Osteoblast (primary cell): ENCODE measurements around the gene GRAMD1B. TPM values are rescaled to one million over a fixed set of nuclear protein-coding genes. Genes with fewer than 3 reads are reported as not detected.

Source experiments
- DNase-seq: peaks from one replicate; pipeline ENCODE4 v3.0.0; 2011; ENCODE audit warnings: low spot score, mixed read lengths; ENCODE audit not compliant: insufficient read length; ENCODE audit errors: missing footprints
- H2AFZ ChIP-seq: 2 replicates; pipeline ENCODE4 v1.6.0; 2011; ENCODE audit warnings: mild to moderate bottlenecking, low read length
- H3K27ac ChIP-seq: 2 replicates; pipeline ENCODE4 v1.5.1; 2011; ENCODE audit warnings: mild to moderate bottlenecking, low read depth, low read length, moderate library complexity
- H3K27me3 ChIP-seq: 2 replicates; pipeline ENCODE4 v1.6.0; 2012; ENCODE audit warnings: mild to moderate bottlenecking, control low read depth, inconsistent platforms, low read length, moderate library complexity; ENCODE audit not compliant: insufficient read depth
- H3K36me3 ChIP-seq: 2 replicates; pipeline ENCODE4 v1.5.1; 2011; ENCODE audit warnings: mild to moderate bottlenecking, low read length, control low read depth, moderate library complexity; ENCODE audit not compliant: insufficient read depth
- H3K4me1 ChIP-seq: 2 replicates; pipeline ENCODE4 v1.5.1; 2011; ENCODE audit warnings: mild to moderate bottlenecking, low read length, control low read depth, moderate library complexity; ENCODE audit not compliant: insufficient read depth
- H3K4me2 ChIP-seq: 2 replicates; pipeline ENCODE4 v1.6.0; 2011; ENCODE audit warnings: mild to moderate bottlenecking, low read length; ENCODE audit not compliant: insufficient read depth
- H3K4me3 ChIP-seq: fragments of 200-600 bp; sonication (generic); 3 replicates; pipeline ENCODE4 v1.5.1; 2012; ENCODE audit warnings: mild to moderate bottlenecking, low read length, inconsistent platforms; ENCODE audit not compliant: insufficient read depth
- H3K79me2 ChIP-seq: 2 replicates; pipeline ENCODE4 v1.6.0; 2012; ENCODE audit warnings: mild to moderate bottlenecking, low read length, control low read depth, inconsistent platforms; ENCODE audit not compliant: insufficient read depth
- H3K9me3 ChIP-seq: 2 replicates; pipeline ENCODE4 v1.5.1; 2011; ENCODE audit warnings: low read depth, low read length, control low read depth
- H4K20me1 ChIP-seq: 2 replicates; pipeline ENCODE4 v1.6.0; 2012; ENCODE audit warnings: mild to moderate bottlenecking, low read length, control low read depth; ENCODE audit not compliant: insufficient read depth
- CTCF ChIP-seq: IDR thresholded peaks from 2 replicates; pipeline ENCODE4 v1.5.1; 2011; ENCODE audit warnings: mild to moderate bottlenecking, low read depth, low read length, moderate library complexity; ENCODE audit errors: extremely low read depth
- total RNA-seq: library from RNA; depleted of rRNA; stranded (reverse); fragments of >200 nt; gene quantifications from 2 replicates; pipeline ENCODE4 v1.2.3, GENCODE V29; 2012

The GRAMD1B gene
- total RNA-seq, 1 donor = 15.2 TPM

GRCh38 chr11:123587044-123587443 is 157.0 kb downstream of the GRAMD1B start:
- TF ChIP-seq CTCF = no peak
- Histone ChIP-seq H3K27ac (no peak overlapping the region), H3K9me3 (no peaks in the 10 kb centered on the region), H2AFZ (no peak overlapping the region), H4K20me1 (peaks cover 29% of the 10 kb centered on the region), H3K4me1 (peaks cover 13% of the 10 kb centered on the region), H3K4me2 (no peak overlapping the region), H3K79me2 (no peaks in the 10 kb centered on the region), H3K36me3 (peaks cover 6% of the 10 kb centered on the region), H3K4me3 (no peak overlapping the region), H3K27me3 (no peaks in the 10 kb centered on the region)
- no peak for DNase-seq

- Histone ChIP-seq H3K79me2 (no peaks in the 10 kb centered on the region), H3K27me3 (no peaks in the 10 kb centered on the region), H3K27ac (no peak overlapping the region), H3K4me2 (no peak overlapping the region), H3K4me3 (no peak overlapping the region), H4K20me1 (peaks cover 25% of the 10 kb centered on the region), H2AFZ (no peak overlapping the region), H3K36me3 (peaks cover 6% of the 10 kb centered on the region), H3K9me3 (no peaks in the 10 kb centered on the region), H3K4me1 (peaks cover 13% of the 10 kb centered on the region)
- no peak for DNase-seq
- TF ChIP-seq CTCF = no peak
Measured at GRCh38 chr11:123587559-123587958, 157.5 kb downstream of the GRAMD1B start.

- Histone ChIP-seq H3K27ac (no peak overlapping the region), H3K36me3 (peaks cover 6% of the 10 kb centered on the region), H3K4me2 (no peak overlapping the region), H3K4me3 (no peak overlapping the region), H3K27me3 (no peaks in the 10 kb centered on the region), H3K79me2 (no peaks in the 10 kb centered on the region), H4K20me1 (peaks cover 22% of the 10 kb centered on the region), H3K9me3 (no peaks in the 10 kb centered on the region), H3K4me1 (peaks cover 13% of the 10 kb centered on the region), H2AFZ (no peak overlapping the region)
- no peak for DNase-seq
- no peak for TF ChIP-seq CTCF
Measured at GRCh38 chr11:123588117-123588863, 158.2 kb downstream of the GRAMD1B start.

GRCh38 chr11:123588864-123589262 is 158.8 kb downstream of the GRAMD1B start:
- H3K9me3 ChIP-seq = no peaks in the 10 kb centered on the region
- H2AFZ ChIP-seq = no peak overlapping the region
- peaks cover 6% of the 10 kb centered on the region for H3K36me3 ChIP-seq
- TF ChIP-seq CTCF = no peak
- peaks cover 21% of the 10 kb centered on the region for H4K20me1 ChIP-seq
- no peak overlapping the region for H3K4me2 ChIP-seq
- peaks cover 15% of the 10 kb centered on the region for H3K4me1 ChIP-seq
- H3K27me3 ChIP-seq = no peaks in the 10 kb centered on the region
- no peak for DNase-seq
- no peak overlapping the region for H3K27ac ChIP-seq
- H3K4me3 ChIP-seq = no peak overlapping the region
- H3K79me2 ChIP-seq = no peaks in the 10 kb centered on the region
